Mucosa of stomach (tissue), 1 donor: ENCODE data around the gene PLGLB2.
"Not testable (repeated sequence)": the region's sequence is repeated elsewhere in the genome, so short reads cannot be mapped to it uniquely, and the experiment has no call there.

Source experiments
- H3K27me3 ChIP-seq: one replicate; pipeline ENCODE4 v1.7.0; 2013; ENCODE audit warnings: mild to moderate bottlenecking, low read length; ENCODE audit not compliant: control insufficient read depth, insufficient read depth
- H3K36me3 ChIP-seq: one replicate; pipeline ENCODE4 v1.7.0; 2013; ENCODE audit warnings: low read length; ENCODE audit not compliant: control insufficient read depth, insufficient read depth
- H3K4me1 ChIP-seq: one replicate; pipeline ENCODE4 v1.7.0; 2013; ENCODE audit warnings: mild to moderate bottlenecking, low read length; ENCODE audit not compliant: control insufficient read depth, insufficient read depth
- H3K4me3 ChIP-seq: one replicate; pipeline ENCODE4 v1.7.0; 2013; ENCODE audit warnings: low read length
- H3K9ac ChIP-seq: one replicate; pipeline ENCODE4 v1.7.0; 2013; ENCODE audit warnings: mild to moderate bottlenecking, low read length, moderate library complexity
- H3K9me3 ChIP-seq: one replicate; pipeline ENCODE4 v1.7.0; 2013; ENCODE audit warnings: mild to moderate bottlenecking, low read length, moderate library complexity; ENCODE audit not compliant: control insufficient read depth
- donor health status: Pancreatic carcinoma.

PLGLB2 gene

DNA sequence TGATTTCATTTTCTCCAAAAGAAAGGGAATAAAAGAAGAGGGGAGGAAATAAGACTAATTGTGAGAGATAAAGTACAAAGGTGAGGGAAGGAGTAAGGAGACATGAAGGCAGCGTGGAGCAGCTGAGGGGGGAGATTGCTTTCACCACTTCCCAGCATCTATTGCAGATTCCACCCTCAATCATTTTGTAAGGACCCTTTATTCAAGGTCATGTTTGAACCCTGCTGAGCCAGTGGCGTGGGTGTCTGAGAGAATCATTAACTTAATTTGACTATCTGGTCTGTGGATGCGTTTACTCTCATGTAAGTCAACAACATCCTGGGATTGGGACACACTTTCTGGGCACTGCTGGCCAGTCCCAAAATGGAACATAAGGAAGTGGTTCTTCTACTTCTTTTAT is at the start of gene PLGLB2:
TSS of gene PLGLB2 (plus strand) at position 297 of the 400 bp plus-strand sequence. CDS start at position 364, 67 bp downstream.
- not testable (repeated sequence) for H3K4me1 ChIP-seq, H3K27me3 ChIP-seq, H3K9me3 ChIP-seq, H3K9ac ChIP-seq, H3K36me3 ChIP-seq, H3K4me3 ChIP-seq

- not testable (repeated sequence) for H3K9ac ChIP-seq, H3K36me3 ChIP-seq, H3K9me3 ChIP-seq, H3K4me1 ChIP-seq, H3K4me3 ChIP-seq, H3K27me3 ChIP-seq
Measured at GRCh38 chr2:87704572-87705323, 43.1 kb upstream of the PLGLB2 start.

GRCh38 chr2:87708368-87708767 is 39.5 kb upstream of the PLGLB2 start:
- H3K4me3 ChIP-seq, H3K9me3 ChIP-seq, H3K27me3 ChIP-seq, H3K4me1 ChIP-seq, H3K36me3 ChIP-seq, H3K9ac ChIP-seq: not testable (repeated sequence)

DNA sequence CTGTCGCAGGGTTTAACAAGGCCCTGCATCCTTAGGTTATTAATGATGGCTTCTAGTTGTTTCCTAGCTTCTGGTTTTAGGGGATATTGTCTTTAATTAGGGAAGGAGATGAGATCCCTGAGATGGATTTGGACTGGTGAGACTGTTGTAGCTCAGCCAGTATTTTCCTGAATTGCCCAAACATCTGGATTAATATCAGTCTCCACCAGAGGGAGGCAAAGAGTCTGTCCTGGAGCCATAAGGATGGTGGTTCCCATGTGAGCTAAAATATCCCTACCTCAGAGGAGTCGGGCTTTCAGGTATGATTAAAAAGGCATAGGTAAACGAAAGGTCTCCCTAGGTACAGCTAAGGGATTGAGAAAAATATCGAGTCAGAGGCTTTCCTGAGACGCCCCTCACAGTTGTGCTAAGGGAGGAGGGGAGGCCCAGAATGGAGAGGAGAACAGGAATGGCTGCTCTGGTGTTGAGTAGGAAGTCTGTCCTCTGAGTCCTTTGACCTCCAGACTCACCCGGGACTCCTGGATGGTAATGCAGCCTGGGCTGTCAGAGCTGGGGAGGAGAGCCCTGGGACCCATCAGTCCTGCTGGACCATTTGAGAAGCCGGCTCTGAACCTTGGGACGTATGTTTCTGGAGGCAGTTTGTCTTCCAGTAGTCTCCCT is 19.8 kb upstream of the PLGLB2 start:
- not testable (repeated sequence) for H3K9me3 ChIP-seq, H3K27me3 ChIP-seq, H3K36me3 ChIP-seq, H3K4me1 ChIP-seq, H3K9ac ChIP-seq, H3K4me3 ChIP-seq

DNA sequence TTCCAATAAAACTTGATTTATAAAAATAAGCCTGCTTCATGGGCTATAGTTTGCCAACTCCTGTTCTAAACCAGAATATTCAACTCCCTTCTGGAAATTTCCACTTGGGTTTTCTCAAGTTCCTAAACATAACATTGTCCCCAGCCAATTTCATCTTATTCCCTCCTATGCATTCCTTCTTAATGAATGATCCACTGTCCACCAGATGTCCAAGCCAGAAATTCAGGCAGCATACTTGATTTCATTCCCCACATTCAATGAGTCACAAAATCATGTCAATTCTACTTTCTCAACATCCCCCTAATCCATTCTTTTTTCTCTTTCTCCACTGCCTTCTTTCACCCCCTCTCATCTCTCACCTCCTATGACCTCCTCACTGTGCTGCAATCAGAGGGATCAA is 7.0 kb upstream of the PLGLB2 start:
- not testable (repeated sequence) for H3K4me3 ChIP-seq, H3K36me3 ChIP-seq, H3K27me3 ChIP-seq, H3K9me3 ChIP-seq, H3K4me1 ChIP-seq, H3K9ac ChIP-seq

DNA sequence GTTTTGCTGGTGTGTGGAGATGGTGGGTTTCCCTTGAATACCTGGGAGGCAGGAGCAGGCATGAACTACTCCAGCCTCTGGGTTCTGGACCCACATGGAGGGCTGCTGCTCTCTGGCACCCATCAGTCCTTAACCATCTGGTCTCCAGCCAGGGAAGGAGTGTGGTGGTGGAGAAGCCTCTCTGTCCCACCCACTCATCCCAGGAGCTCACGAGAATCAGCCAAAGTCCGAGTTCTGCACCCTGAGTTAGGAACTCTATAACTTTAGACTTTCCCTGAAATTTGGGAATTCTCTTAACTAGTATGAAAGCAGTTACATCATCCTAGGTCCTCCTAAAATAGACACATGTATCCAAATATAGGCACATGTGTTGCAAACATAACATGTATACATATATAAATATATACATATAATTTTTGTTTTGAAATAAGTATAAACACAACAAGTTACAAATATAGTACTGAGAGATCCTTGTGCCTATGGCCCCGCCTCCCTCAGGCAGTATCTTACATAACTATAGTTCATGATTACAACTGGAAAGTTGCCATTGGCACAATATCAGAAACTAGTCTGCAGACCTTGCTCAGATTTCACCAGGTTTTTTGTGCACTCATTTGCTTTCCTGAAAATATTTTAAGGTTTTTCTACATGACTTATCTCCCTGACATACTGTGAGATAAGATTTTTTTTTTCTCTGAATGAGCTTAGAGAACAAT is 5.3 kb upstream of the PLGLB2 start:
- H3K36me3 ChIP-seq = not testable (repeated sequence)

DNA sequence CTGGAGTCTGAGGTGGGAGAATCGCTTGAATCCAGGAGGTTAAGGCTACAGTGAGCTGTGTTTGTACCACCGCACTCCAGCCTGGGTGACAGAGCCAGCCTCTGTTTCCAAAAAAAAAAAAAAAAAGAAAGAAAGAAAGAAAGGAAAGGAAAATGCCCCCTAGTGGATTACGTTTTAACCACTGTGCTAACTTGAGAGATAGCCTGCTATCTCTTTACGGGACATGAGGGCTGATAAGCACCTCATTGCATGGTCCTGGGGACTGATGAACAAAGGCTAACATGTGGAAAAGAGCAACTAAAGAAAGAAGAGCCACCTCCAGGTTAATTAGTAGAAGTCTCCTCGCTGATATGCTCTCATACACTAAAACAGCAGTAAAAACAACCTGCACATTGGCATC is 4.2 kb upstream of the PLGLB2 start:
- not testable (repeated sequence) for H3K27me3 ChIP-seq, H3K9me3 ChIP-seq, H3K36me3 ChIP-seq, H3K9ac ChIP-seq, H3K4me3 ChIP-seq, H3K4me1 ChIP-seq

More for the DNA sequence above, 5.3 kb upstream of the PLGLB2 start:
- not testable (repeated sequence) for H3K4me3 ChIP-seq, H3K9ac ChIP-seq, H3K9me3 ChIP-seq, H3K4me1 ChIP-seq, H3K27me3 ChIP-seq

GRCh38 chr2:87745353-87745951 is 2.4 kb upstream of the PLGLB2 start:
- not testable (repeated sequence) for H3K4me3 ChIP-seq, H3K4me1 ChIP-seq, H3K9ac ChIP-seq, H3K36me3 ChIP-seq, H3K9me3 ChIP-seq, H3K27me3 ChIP-seq

DNA sequence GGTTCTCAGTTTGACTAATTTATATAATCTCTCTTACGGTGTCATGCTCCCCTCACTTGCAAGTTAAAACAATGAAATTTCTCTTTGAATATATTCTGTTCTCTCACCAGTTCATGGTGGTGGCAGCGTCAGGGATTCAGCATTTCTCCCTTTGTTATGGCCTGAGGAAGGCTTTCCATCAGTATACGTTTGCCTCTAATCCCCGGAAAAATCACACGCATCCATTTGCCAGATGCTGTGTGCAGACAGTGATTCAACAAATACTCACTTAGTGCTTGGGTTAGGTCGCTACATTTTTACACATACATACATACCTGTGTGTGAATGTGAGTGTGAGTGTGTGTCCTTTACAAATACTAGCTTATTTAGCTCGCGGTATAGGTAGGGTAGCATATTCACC is 637 bp downstream of the PLGLB2 start:
- H3K4me1 ChIP-seq, H3K36me3 ChIP-seq, H3K27me3 ChIP-seq, H3K4me3 ChIP-seq, H3K9me3 ChIP-seq, H3K9ac ChIP-seq: not testable (repeated sequence)

- H3K36me3 ChIP-seq, H3K4me1 ChIP-seq, H3K9ac ChIP-seq, H3K9me3 ChIP-seq, H3K4me3 ChIP-seq, H3K27me3 ChIP-seq: not testable (repeated sequence)
Measured at GRCh38 chr2:87750560-87750959, 2.7 kb downstream of the PLGLB2 start.

DNA sequence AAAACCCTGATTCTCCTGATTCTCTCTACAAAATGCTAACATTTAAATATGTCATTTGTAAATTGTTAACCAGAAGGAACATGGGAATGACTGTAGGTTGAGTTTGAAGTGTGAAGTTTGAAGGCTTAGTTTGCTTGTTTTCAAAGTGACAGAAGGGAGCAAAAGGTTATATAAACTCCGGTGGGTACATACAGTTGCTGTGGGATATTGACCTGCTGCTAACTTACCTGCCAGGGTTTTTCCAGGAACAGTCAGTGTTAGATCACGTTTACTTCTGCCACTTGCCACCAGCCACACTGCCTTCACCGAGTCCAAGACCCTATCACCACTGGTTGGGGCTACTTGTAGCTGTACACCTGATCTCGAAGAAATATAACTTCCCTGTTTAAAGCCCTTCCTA is 6.9 kb downstream of the PLGLB2 start:
- H3K9ac ChIP-seq, H3K9me3 ChIP-seq, H3K36me3 ChIP-seq, H3K4me1 ChIP-seq, H3K4me3 ChIP-seq, H3K27me3 ChIP-seq: not testable (repeated sequence)
